ENCODE results near the gene TLN1.

- TF ChIP-seq CTCF (IDR thresholded peaks at IDR 0.05) (no peak), POLR2AphosphoS5 (IDR thresholded peaks at IDR 0.05) (no peak)
These were observed 69.6 kb downstream of the TLN1 start for GRCh38 chr9:35662437-35662836.

Measured in suprapubic skin (tissue), 3 donors.